Uterus (tissue), 2 donors: ENCODE data around the gene LYRM7.

ENCODE experiments used
- CTCF ChIP-seq, 4 experiments: fragments of 200-600 bp in 2 of 4; fragments of 450-650 bp in 2 of 4; sonication (generic) in 2 of 4; IDR thresholded peaks; one replicate each; pipeline ENCODE4 v1.5.1; 2016 to 2019; ENCODE audit warnings: antibody characterized with exemption in 4 of 4, mild to moderate bottlenecking in 2 of 4, moderate library complexity in 1 of 4
- POLR2A ChIP-seq, 2 donors: fragments of 450-650 bp; IDR thresholded peaks; one replicate each; pipeline ENCODE4 v1.6.1; 2016; ENCODE audit warnings: antibody characterized with exemption in 2 of 2, mild to moderate bottlenecking in 1 of 2, moderate library complexity in 1 of 2

DNA sequence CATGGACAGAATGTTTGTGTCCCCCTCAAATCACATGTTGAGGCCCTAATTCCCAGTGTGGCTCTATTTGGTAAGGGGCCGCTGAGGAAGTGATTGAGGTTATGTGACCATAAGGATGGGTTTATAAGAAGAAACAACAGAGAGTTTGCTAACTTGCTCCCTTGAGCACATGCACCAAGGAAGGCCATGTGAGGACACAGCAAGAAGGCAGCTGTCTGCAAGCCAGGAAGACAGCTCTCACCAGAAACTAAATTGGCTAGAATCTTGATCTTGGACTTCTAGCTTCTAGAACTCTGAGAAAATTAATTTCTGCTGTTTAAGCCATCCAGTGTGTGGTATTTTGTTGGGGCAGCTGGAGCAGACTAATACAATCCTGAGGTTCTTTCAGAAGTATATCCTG, 57.9 kb downstream of the LYRM7 start:
- no peak for TF ChIP-seq CTCF (IDR thresholded peaks at IDR 0.05)
- no peak for TF ChIP-seq POLR2A (IDR thresholded peaks at IDR 0.05)
